Activated T-helper 1 cell treated with anti-CD3 and anti-CD28 coated beads, Interleukin-12 subunit alpha, Interleukin-12 subunit beta, Interleukin-2, Interleukin-4 antibody, amounts not matched to agents 30 ng/mL and 10 ng/mL and 1 ng/mL, durations not matched to agents 14 hours and 24 hours and 36 hours (primary cell): ENCODE data around the gene FOXJ1. TPM values are rescaled to one million over a fixed set of nuclear protein-coding genes. Genes with fewer than 3 reads are reported as not detected.

Source experiments
- DNase-seq: peaks from one replicate; pipeline ENCODE4 v3.0.0; 2021; ENCODE audit warnings: low spot score
- H3K27ac Mint-ChIP-seq: one replicate; pipeline ENCODE4 v1.8.0; 2021; ENCODE audit warnings: mild to moderate bottlenecking, mixed read lengths
- H3K27me3 Mint-ChIP-seq: one replicate; pipeline ENCODE4 v1.8.0; 2022; ENCODE audit warnings: mild to moderate bottlenecking, moderate library complexity, mixed read lengths; ENCODE audit not compliant: insufficient read depth
- H3K36me3 Mint-ChIP-seq: one replicate; pipeline ENCODE4 v1.8.0; 2021; ENCODE audit warnings: low read depth, mixed read lengths
- H3K4me1 Mint-ChIP-seq: one replicate; pipeline ENCODE4 v1.8.0; 2021; ENCODE audit warnings: low read depth, mixed read lengths
- H3K4me3 Mint-ChIP-seq: one replicate; pipeline ENCODE4 v1.8.0; 2021; ENCODE audit warnings: mild to moderate bottlenecking, moderate library complexity, mixed read lengths
- H3K9me3 Mint-ChIP-seq: one replicate; pipeline ENCODE4 v1.8.0; 2021; ENCODE audit warnings: mixed read lengths
- intact Hi-C: fragments of 100-400 bp; cut with micrococcal nuclease; formaldehyde crosslinking; loops from one replicate; pipeline ENCODE4 v1.15.1; 2024
- total RNA-seq: library from RNA; stranded (reverse); gene quantifications from 2 replicates; pipeline ENCODE4 v1.2.3, GENCODE V29; 2022

The FOXJ1 gene
- total RNA-seq, 1 donor from 2014 or later: not detected

GRCh38 chr17:76134911-76135809 lies 5.9 kb downstream of the FOXJ1 start:
- intact Hi-C loops: no loop called here
- H3K9me3 Mint-ChIP-seq: no peaks in the 10 kb centered on the region
- no peaks in the 10 kb centered on the region for H3K36me3 Mint-ChIP-seq
- H3K27ac Mint-ChIP-seq: no peak overlapping the region
- peaks cover 13% of the 10 kb centered on the region for H3K4me1 Mint-ChIP-seq
- H3K4me3 Mint-ChIP-seq: no peak overlapping the region
- no peak for DNase-seq
- H3K27me3 Mint-ChIP-seq: peaks cover 14% of the 10 kb centered on the region

DNA sequence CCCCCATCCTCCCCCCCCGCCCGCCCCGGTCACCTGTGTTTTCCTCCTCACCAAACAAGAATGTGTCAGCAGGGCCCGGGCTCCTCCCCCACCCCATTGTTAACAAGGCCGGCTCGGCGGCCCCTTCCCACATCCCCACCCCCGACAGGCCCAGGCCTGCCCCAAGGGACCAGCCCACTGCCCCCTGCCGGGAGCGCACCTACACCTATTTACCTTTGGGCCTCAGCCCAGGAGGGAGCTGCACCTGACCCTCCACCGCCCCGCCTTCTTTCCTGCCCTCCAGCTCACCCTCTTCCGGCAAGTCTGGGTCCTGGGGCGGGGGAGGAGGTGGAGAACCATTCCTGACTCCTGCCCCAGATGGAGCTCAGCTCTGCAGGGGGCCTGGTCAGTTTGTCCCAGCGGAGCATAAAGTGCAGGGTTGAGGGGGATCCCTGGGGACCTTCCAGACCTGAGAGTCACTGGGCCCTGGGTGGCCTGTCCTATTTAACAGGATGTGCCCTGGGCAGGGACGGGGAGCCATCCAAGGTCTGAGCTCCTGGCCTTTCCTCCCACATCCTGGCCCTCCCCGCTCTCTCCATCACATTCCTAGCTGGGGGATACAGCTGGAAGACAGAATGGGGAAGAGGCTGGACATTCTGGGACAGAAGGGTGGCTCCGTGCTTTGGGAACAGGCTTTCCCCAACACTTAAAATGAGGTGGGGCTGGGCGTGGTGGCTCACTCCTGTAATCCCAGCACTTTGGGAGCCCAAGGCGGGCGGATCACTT lies 8.3 kb downstream of the FOXJ1 start:
- H3K36me3 Mint-ChIP-seq: no peaks in the 10 kb centered on the region
- intact Hi-C loops: no loop called here
- H3K4me3 Mint-ChIP-seq: no peak overlapping the region
- H3K27me3 Mint-ChIP-seq: peaks cover 3% of the 10 kb centered on the region
- no peak overlapping the region for H3K27ac Mint-ChIP-seq
- peaks cover 13% of the 10 kb centered on the region for H3K4me1 Mint-ChIP-seq
- no peak for DNase-seq
- H3K9me3 Mint-ChIP-seq: no peaks in the 10 kb centered on the region

DNA sequence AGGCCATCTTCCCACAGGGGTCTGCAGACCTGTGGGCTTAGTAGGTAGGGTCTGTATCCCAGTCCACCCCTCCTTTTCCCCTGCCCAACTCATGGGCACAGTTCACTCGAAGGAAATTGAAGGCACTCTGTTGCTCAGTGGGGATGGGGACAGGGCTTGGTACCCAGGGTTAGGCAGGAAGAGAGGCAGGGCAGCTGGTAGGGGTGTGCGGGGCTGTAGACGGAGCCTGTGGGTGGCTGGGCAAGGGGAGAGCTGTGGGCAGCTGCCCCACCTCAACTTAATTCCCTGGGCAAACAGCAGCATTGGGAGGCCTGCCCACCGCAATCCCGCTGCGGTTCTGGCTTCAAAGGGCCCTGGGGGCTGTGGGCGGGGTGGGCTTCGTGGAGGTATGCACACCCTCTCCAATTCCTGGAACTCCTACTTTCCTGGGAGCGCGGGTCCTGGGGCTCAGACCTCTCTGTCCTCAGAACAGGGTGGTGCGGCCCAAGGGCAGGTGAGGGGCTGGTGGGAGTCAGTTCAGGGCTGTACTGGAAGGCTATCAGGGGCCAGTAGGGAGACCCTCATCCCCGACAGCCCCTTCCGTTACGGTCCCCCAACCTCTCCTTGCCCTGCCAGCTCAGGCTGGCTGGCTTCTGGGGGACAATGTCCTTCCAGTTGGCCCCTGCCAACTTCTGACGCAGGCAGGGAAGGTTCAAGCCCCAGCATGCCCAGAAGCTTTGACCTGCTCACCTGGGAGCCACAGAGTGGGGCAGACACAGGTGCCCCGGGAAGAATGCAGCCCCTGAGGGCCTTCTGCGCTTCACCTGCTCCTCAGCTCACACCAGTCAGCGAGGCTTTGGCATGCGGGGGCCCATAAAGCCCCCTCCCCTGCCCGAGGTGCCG lies 9.1 kb downstream of the FOXJ1 start:
- DNase-seq: no peak
- Mint-ChIP-seq H3K27ac (no peak overlapping the region), H3K9me3 (no peaks in the 10 kb centered on the region), H3K4me1 (peaks cover 18% of the 10 kb centered on the region), H3K36me3 (no peaks in the 10 kb centered on the region), H3K4me3 (no peak overlapping the region), H3K27me3 (peaks cover 3% of the 10 kb centered on the region)
- intact Hi-C loops: no loop called here

GRCh38 chr17:76131051-76131691 lies 9.9 kb downstream of the FOXJ1 start:
- no peak overlapping the region for H3K4me3 Mint-ChIP-seq
- H3K4me1 Mint-ChIP-seq: peaks cover 25% of the 10 kb centered on the region
- intact Hi-C loops: no loop called here
- no peaks in the 10 kb centered on the region for H3K36me3 Mint-ChIP-seq
- no peak overlapping the region for H3K27ac Mint-ChIP-seq
- H3K27me3 Mint-ChIP-seq: peaks cover 3% of the 10 kb centered on the region
- DNase-seq: no peak
- no peaks in the 10 kb centered on the region for H3K9me3 Mint-ChIP-seq

GRCh38 chr17:76130473-76130872 lies 10.6 kb downstream of the FOXJ1 start:
- Mint-ChIP-seq H3K36me3 (no peaks in the 10 kb centered on the region), H3K4me1 (peaks cover 29% of the 10 kb centered on the region), H3K4me3 (no peak overlapping the region), H3K27me3 (peaks cover 3% of the 10 kb centered on the region), H3K9me3 (no peaks in the 10 kb centered on the region), H3K27ac (no peak overlapping the region)
- intact Hi-C loops: no loop called here
- DNase-seq: no peak

DNA sequence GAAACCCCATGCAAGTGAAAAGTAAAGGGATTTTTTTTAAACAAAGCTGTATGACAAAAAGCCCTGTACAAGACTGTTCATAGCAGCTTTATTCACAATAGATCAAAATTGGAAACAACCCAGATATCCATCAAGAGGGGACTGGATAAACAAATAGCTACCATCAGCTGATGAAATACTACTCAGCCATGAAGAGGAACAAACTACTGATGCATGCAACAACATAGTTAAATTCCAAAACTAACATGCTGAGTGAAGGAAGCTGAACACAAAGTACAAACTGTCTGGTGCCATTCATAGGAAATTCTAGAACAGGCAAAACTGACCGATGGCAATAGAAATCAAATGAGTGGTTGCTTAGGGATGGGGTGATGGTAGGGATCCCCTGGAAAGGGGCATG lies 15.1 kb downstream of the FOXJ1 start:
- intact Hi-C loops: no loop called here
- H3K4me3 Mint-ChIP-seq: no peak overlapping the region
- H3K27me3 Mint-ChIP-seq: peaks cover under 1% of the 10 kb centered on the region
- H3K4me1 Mint-ChIP-seq: peaks cover 21% of the 10 kb centered on the region
- H3K36me3 Mint-ChIP-seq: no peaks in the 10 kb centered on the region
- no peak for DNase-seq
- no peaks in the 10 kb centered on the region for H3K9me3 Mint-ChIP-seq
- H3K27ac Mint-ChIP-seq: no peak overlapping the region

GRCh38 chr17:76125391-76125675 lies 15.7 kb downstream of the FOXJ1 start:
- DNase-seq: no peak

DNA sequence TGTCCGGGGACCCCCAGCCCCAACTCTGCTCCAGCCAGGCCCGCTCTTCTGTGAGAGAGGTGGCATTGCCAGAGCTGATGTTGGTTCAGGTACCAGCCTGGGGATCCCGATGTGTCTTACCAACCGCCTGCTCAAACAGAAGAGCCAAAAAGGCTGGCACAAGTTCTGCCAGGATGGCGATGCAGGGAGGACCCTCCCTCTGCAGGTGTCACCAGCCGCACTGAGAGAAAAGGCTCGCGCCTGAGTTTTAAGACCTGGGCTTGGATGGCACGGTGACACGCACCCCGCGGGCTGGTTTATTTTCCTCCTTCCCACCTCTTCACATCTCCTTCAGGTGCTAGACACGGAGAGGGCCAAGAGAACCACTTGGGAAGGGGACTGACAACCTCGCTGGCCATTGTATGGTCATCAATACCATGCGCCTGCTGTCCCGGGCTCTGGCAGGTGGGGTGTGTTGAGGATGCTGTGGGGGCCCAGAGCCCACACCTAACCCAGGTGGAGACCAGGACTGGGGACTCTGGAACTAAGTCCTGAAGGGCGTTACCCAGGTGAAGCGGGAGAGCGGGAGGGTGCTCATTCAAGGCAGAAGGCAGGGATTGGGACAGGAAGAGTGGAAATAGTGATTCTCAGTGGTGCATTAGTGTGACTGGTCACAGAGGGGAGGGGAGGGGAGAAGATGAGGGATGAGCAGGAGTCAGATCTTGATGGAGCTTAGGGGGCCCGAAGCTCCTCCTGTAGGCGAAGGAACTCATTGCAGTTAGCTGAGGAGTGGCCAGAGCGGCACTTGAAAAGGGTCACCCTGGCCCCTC lies 16.3 kb downstream of the FOXJ1 start:
- peaks cover 3% of the 10 kb centered on the region for H3K27me3 Mint-ChIP-seq
- no peak overlapping the region for H3K27ac Mint-ChIP-seq
- no peaks in the 10 kb centered on the region for H3K36me3 Mint-ChIP-seq
- intact Hi-C loops: no loop called here
- H3K4me1 Mint-ChIP-seq: peaks cover 21% of the 10 kb centered on the region
- H3K9me3 Mint-ChIP-seq: no peaks in the 10 kb centered on the region
- no peak overlapping the region for H3K4me3 Mint-ChIP-seq
- DNase-seq: no peak

More at GRCh38 chr17:76125391-76125675, 15.7 kb downstream of the FOXJ1 start:
- Mint-ChIP-seq H3K9me3 (no peaks in the 10 kb centered on the region), H3K27me3 (peaks cover 3% of the 10 kb centered on the region), H3K4me1 (peaks cover 21% of the 10 kb centered on the region), H3K36me3 (no peaks in the 10 kb centered on the region), H3K4me3 (no peak overlapping the region), H3K27ac (no peak overlapping the region)
- intact Hi-C loops: no loop called here

DNA sequence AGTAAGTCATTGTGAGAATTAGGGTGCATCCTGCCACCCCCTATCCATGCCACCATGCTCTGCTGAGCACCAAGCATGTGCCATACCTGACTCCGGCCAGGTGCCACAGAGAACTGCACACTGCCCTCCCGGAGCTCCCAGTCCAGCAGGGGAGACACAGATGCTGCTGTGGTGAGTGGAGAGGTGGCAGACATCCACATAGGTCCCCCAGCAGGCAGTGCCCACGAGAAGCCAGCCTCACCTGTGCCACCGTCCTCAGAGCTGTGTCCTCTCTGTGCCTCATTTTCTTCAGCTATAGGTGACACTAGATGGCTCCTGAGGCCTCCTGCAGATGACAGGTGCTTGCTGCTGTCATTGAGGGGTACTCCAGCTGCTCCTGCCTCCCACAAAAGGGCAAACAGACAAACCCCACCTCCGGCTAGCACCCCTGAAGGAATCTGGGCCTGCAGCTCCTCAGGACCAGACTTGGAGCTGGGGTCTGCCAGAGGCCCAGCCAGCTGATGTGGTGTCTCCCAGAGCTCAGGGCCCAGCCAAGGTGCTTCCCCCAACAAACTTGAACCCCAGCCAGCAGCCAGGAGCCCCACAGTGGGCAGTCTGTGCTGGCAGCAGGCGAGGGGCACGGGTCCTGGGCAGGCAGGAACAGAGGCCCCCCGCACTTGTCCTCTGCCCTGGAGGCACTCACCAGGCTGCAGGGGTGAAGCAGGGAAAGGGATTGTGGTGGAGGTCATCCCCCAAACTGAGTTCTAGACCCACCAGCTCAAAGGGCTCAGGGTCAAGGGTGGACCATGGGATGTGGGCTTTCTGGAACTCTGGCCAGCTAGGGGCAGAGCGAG lies 17.1 kb downstream of the FOXJ1 start:
- Mint-ChIP-seq H3K9me3 (no peaks in the 10 kb centered on the region), H3K4me1 (peaks cover 21% of the 10 kb centered on the region), H3K4me3 (no peak overlapping the region), H3K36me3 (no peaks in the 10 kb centered on the region), H3K27me3 (peaks cover 5% of the 10 kb centered on the region), H3K27ac (no peak overlapping the region)
- intact Hi-C loops: no loop called here
- no peak for DNase-seq

- Mint-ChIP-seq H3K27me3 (peaks cover 5% of the 10 kb centered on the region), H3K4me3 (no peak overlapping the region), H3K36me3 (no peaks in the 10 kb centered on the region), H3K4me1 (peaks cover 21% of the 10 kb centered on the region), H3K27ac (peak overlapping the region; percentile 86), H3K9me3 (no peaks in the 10 kb centered on the region)
- no peak for DNase-seq
- intact Hi-C loops: no loop called here
These were observed 17.9 kb downstream of the FOXJ1 start for GRCh38 chr17:76123191-76123499.

DNA sequence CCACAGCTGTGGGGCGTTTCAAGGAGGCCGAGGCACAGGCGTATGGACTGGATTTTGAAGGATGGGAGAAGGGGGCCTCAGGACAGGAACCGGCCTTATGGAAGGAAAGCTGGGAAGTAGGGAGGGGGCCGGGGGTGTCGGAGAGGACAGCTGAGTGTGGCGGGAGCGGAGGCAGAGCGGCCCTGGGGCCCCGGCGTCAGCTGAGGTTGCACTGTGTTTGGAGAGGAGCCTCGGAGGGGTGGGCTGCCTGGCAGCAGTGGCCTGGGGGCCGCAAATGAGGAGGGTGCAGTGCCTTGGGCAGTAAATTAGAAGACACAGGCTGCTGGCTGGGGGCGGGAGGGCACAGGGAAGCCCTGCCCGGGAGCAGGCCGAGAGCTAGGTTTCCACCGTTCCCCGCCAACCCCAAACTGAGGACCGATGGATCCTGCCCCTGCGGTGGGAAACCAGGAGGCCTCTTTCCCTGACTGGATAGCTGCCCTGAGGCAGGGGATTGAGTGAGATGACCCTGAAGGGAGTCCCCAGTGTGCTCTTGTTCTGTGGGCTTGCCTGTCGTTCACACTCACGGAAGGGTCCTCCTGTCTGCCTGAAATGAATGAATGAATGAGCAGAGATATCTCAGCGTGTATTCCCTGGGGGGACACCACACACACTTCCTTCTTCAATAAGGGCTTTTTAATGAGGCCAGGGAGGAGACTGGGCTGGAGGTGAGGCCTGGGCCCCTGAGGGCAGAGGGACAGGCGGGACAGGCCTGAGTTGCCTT lies 18.4 kb downstream of the FOXJ1 start:
- intact Hi-C loops: no loop called here
- Mint-ChIP-seq H3K27ac (peak overlapping the region; percentile 86), H3K36me3 (no peaks in the 10 kb centered on the region), H3K9me3 (no peaks in the 10 kb centered on the region), H3K4me1 (peaks cover 21% of the 10 kb centered on the region), H3K27me3 (peaks cover 5% of the 10 kb centered on the region), H3K4me3 (peak overlapping the region; percentile 39)
- no peak for DNase-seq
